Right forelimb (tissue), 1 donor: Measurements from ENCODE around the gene HOXB1.

ENCODE experiments used
- DNase-seq: peaks from one replicate; pipeline ENCODE4 v3.0.0-alpha.2; 2018

The HOXB1 gene

GRCh38 chr17:48530887-48531272 is at the start of gene HOXB1:
TSS of gene HOXB1 (minus strand) at chr17:48531011. CDS start at chr17:48530904, 107 bp downstream.
- DNase-seq: no peak

DNA sequence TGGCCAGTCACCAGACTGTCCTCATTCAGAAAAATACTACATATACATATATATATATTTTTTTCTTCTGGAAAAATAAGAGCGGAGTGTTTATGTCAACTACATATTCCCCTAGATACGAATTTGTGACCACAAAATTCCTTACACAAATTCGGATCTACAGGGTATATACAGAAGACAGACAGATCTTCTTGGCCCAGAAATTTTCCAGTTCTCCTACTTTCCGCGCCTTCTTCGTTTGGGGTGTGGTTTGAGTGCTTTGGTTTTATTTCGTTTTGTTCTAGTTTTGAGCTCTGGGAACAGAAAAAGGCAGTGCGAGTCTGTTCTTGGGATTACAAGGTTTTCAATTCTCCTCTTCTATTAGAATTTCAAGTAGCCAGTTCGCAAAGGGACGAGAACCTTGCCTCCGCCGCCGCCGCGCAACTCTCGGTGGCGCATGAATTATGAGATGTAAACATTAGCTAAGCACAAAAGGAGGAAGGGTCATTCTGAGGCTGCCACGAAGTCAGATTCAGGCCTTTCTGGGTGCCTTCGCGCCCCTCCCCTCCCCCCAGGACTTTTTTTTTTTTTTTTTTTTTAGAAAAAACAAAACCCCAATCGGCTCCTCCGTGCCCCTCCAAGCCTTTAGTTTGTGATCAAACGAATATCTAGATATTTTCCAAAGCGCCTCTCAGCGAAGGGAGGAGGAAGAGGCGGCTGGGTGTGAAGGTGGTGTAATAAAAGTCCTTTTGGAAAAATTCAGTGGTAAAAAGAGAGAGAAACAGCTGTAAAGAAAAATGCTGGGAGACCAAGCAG is 49.1 kb upstream of the HOXB1 start:
- DNase-seq: no peak

DNA sequence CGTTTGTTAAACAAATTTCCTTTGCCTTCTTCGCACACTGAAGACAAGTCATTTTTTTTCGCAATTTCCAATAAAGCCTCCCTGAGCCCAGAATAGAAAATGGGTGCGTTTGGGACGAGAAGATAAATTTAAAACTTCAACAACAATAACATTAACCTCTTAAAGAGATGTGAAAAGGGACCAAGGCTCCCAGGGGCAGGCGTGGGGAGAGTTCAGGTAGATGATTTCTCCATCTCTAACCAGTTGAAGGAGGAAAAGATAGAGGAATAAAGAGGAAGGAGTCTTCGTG is 48.6 kb upstream of the HOXB1 start:
- DNase-seq: no peak

GRCh38 chr17:48578616-48579470 is 48.0 kb upstream of the HOXB1 start:
- no peak for DNase-seq

DNA sequence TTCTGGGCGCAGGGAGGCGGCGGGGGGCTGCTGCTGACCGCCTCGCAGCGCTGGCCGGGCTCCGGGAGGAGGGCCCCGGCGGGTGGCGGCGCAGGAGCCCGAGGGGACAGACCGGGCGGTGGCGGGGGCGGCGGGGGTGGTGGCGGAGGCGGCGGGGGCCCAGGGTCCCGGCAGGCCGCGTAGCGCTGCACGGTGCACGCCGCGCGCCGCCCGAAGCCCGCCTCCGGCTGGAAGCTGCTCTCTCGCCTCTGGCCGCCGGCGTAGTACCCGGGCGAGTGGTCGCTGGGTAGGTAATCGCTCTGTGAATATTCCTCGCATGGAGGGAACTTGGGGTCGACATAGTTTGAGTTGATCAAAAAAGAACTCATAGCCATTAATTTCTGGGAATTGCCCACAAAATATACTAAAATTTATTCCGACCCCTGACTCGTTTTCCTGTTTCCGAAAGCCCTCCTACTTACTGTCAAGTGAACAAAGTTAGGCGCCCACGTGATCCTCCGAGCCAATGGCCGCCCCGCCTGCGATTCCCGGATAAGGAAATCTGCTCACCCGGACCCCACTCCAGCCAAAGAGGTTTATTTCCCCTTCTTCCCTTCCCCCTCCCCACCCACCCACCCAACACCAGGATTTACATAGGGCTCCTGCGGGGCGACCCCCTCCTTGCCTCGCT is 47.3 kb upstream of the HOXB1 start, which contains the start of gene HOXB4:
HOXB4 (minus strand) TSS at position 405 of the 670 bp plus-strand sequence; CDS start at position 374, 31 bp downstream.
- no peak for DNase-seq

DNA sequence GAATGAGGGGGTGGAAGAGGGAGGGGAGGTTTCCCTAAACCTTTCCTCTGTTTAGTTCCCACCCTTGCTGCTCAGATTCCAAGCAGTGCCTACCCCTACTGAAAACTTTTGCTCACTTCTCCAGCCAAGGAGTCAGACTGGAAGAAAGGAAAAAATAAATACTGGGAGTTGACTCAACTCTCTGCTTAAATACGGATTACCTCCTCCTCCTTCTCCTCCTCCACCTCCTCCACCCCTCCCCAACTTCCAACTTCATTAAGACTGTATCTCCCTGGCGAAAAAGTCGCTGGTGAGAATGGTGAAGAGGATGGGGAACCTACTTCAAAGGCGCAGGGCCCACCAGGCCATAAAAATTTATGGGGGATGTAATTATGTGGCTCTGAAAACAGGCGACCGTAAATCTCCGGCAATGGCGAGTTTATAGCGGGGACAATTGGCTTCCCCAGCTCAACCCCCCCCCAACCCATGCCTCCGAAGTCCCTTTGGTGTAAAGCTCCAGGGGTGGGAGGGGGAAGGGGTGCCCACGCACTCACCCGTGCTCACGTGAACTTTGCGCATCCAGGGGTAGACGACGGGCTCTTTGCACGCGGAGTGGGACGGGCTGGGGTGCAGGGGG is 46.6 kb upstream of the HOXB1 start:
- DNase-seq: no peak

DNA sequence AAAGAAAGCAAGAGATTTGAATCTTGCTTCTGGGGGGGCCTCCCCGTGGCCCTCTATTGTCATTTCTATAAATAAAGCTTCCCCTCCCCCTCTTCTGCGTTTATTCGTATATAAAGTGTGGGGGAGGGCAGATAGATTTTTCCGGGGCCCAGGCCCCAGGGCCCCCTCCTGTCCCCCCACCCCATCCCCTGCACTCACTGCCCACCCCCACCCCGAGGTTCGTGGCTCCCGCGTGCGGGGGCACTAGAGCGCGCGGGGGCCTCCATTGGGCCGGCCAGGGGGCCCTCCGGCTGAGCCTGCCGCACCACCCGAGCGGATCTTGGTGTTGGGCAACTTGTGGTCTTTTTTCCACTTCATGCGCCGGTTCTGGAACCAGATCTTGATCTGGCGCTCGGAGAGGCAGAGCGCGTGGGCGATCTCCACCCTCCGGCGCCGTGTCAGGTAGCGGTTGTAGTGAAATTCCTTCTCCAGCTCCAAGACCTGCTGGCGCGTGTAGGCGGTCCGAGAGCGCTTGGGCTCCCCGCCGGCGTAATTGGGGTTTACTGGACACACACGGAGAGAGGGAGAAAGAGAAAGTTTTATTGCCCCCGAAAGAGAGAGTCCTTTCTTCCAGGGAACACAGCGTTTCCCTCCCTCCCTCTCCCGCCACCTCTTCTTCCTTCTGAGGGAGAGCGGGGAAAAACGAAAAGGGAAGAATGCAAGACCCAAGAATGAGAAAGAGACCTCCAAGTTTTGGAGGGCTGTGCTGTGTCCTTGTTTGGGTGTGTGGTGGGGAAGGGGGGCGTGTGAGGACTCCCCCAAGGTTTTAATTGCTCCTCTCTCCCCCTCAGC is 45.9 kb upstream of the HOXB1 start:
- DNase-seq: no peak

GRCh38 chr17:48575673-48576478 is 45.1 kb upstream of the HOXB1 start:
- no peak for DNase-seq

- DNase-seq: no peak
These were observed 44.3 kb upstream of the HOXB1 start for GRCh38 chr17:48575066-48575582.

GRCh38 chr17:48574505-48575065 is 43.8 kb upstream of the HOXB1 start:
- no peak for DNase-seq

DNA sequence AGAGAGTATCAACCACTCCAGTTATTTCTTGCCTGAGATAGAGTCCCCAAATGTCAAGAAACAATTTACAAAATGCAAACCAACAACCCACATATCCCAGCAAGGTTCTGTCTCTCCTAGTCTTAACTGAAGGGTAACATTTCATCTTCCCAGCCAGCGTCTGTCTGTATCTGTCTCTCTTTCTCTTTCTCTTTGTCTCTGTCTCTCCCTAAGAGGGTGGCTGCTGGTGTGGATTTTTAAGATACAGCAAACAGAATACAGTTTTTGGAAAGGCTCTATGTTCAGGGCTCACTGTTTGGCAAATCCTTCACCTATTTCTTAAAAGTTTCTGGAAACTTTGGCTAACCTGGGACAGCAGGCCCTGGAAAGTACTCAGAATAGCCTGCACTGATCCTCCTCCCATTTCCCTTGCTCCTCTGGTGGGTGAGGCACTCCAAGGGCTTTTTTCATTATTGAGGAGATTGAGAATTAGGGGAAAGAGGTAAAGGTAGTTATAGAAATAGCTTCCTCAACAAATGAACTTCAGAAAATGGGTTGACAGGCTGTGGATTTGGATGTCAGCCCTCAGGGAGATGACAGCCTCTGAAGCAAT is 41.1 kb upstream of the HOXB1 start:
- no peak for DNase-seq

DNA sequence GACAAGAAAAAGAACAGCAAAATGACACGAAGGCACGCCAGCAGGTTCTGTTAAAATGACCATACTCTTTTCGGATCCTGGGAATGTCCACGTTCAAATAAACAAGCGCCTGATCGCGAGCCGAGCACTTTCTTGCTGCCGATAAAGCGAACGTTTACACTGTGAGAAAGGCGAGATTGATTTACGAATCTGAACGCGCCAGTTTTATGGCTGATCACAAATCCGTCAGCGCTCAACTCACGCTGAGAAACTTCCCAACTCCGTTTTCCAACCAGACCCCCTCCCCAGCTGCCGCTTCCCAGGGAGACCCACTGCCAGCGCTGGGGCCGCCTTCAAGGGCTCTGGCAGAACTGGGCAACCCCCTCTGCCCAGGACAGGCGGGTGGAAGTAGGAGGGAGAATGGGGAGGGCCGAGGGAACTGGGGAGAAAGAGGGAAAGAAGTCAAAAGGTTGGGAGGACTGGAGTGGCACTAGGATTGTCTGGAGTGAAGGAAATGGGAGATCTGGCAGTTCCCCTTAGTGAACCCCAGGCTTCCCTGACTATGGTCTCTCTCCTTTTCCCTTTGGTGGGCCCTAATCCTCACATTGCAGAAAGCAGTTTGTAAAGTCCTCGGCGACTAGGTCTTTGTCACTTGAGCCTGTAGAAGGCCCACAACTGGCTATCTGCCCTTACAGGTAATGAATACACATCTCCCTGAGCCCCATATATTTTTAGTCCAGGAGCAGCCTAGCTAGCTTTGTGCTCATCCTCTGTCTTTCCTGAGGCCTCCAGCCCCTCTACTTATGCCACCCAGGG is 40.4 kb upstream of the HOXB1 start:
- DNase-seq: no peak

DNA sequence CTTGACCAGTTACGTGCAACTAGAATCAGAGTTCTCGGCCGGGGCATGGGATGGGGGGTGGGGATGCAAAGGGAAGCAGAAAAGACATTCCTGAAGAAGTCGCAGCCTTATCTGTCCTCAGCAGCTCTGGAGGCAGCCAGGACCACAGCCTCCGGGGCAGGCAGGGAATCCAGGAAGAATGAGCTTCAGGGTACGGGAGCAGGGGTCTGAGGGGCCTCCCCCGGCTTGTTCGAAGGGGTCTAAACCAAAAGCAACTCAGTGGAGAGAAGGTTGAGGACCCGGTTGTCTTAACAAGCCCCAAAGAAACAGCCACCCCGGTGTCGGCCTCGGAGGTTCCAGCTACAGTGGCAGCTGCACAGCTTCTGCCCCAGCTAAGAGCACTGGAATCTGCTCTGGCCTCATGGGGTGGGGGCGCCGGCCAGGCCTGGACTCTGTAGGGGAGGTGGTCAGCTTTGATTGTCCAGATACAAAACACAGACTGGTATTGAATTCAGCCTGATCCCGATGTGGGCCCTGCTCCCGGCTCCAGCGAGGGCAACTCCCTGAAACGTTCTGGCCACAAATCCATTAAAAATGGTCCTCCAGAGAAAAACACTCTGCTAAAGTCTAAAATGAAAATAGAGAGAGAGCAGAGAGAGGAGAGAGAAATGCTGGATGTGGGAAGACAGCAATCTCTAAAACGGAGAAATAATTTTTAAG is 39.7 kb upstream of the HOXB1 start:
- DNase-seq: no peak

- DNase-seq: no peak
These were observed 39.0 kb upstream of the HOXB1 start for GRCh38 chr17:48569674-48570324.

- DNase-seq: no peak
These were observed 38.4 kb upstream of the HOXB1 start for GRCh38 chr17:48569240-48569582.

- no peak for DNase-seq
These were observed 37.9 kb upstream of the HOXB1 start for GRCh38 chr17:48568499-48569239.

DNA sequence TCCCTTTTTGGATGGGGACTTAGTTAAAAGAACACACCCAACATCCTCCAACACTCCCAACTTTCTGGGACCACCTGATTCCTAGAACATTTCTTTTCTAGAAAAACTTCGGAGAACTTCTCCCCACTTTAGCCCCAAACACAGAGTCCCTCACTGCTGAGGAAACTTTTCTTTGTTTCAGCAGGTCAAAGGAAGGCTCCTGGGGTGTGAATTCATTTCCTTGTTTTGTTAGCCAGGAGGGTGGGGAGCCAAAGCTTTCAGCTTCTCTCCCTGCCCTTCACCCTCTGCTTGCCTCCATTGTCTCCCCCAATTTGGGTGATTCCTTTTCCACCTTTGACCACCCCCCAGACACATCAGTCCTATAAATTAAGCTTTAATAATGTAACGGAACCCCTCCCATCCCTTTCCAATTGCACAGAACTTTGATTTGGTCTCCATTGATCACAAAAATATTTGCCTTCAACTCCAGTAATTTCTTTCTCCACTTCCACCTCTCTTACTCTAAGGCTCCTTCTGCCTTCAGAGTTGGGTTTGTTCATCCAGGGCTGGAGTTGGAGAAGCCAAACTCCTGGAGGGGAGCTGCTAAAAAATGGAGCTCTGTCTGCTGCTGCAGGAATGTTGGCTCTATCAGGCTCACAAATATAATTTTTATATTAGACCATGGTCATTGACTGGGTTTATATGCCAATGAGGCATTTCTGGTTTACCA is 37.0 kb upstream of the HOXB1 start:
- DNase-seq: no peak
